DMS79 treated with DMSO at 0.1 percent for 48 hours (cell line): ENCODE data around the gene DNAH9.
"Not testable (repeated sequence)": the region's sequence is repeated elsewhere in the genome, so short reads cannot be mapped to it uniquely, and the experiment has no call there.

Experiments
- DNase-seq: peaks from one replicate; lab custom pipeline; 2025; lab: John Stamatoyannopoulos, UW

Gene DNAH9

DNA sequence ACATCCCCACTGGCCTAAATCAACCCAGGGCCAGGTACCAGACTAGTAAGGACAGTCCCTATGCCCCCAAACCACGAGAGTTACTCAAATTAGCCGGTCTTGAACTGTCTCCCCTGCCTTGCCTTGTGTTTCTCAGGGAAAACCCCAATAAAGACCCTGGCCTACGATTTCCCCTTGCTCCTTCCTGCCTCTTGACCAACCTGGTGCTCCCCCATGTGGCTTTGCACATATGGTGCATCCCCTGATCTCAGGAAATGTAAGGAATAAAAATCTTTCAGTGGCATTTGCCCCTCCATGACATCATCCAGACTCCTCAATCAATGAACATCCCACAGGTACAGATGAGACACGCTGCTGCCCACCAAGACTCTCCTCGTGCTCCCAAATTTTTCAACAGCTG lies 311.1 kb downstream of the DNAH9 start:
- no peak for DNase-seq

DNA sequence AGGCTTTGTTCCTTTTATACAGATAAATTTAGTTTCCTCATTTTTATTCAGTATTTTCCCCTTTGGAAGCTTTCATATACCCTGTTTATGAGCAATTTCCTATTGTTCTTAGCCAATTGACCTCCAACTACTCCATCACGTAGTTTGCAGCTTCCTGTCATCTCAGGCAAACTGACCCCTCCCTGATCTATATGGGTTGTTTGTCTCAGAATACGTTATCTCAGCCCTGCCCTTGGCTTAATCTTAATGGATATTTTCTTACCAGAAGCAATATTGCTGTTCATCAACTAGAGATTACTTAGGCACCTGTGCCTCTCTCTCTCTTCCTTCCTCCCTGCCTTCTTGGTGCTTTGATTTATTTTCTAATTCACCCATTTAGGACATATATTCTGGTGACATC lies 317.8 kb downstream of the DNAH9 start:
- DNase-seq: no peak

DNA sequence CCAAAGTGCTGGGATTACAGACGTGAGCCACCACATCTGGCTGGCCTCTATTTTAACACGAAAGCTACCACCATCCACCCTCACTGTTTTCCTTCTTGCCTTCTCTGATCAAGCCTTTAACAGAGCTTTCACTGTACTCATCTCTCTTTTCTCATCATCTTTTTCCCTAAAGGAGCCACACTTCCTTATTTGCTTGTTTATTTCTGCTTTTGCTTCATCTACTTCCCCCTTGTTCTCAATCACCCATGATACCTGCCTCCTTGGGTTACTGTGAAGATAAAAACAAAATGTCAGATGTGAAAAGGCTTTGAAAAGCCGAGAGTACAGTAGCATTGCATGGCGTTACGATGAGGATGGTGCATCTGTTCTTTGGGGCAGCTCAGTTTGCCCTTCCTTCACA lies 319.1 kb downstream of the DNAH9 start:
- no peak for DNase-seq

GRCh38 chr17:11921296-11921695 lies 323.0 kb downstream of the DNAH9 start:
- no peak for DNase-seq

DNA sequence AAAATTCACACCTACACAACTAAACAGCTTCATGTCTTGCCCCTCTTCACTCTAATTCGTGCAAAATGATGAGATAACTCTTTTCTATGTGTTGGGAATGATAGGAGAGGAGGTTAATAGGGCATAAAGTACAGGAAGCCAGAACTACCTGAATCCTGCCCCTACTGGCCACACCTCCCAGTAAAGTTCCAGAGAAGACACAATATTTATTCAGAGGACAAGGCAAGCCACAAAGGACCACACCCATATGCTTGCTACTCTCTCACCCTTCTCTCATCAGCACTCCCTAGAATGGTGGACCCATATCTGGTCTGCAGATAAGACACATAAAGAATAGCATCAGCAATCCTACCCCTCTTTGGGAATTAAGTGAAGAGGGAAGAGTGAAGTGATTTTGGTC lies 324.4 kb downstream of the DNAH9 start:
- no peak for DNase-seq

- DNase-seq: no peak
Observed at GRCh38 chr17:11924076-11924475, 325.8 kb downstream of the DNAH9 start.

GRCh38 chr17:11925262-11926021 lies 327.2 kb downstream of the DNAH9 start:
- no peak for DNase-seq

- DNase-seq: no peak
Observed at GRCh38 chr17:11928436-11928835, 330.2 kb downstream of the DNAH9 start.

- DNase-seq: no peak
Observed at GRCh38 chr17:11932337-11932898, 334.1 kb downstream of the DNAH9 start.

DNA sequence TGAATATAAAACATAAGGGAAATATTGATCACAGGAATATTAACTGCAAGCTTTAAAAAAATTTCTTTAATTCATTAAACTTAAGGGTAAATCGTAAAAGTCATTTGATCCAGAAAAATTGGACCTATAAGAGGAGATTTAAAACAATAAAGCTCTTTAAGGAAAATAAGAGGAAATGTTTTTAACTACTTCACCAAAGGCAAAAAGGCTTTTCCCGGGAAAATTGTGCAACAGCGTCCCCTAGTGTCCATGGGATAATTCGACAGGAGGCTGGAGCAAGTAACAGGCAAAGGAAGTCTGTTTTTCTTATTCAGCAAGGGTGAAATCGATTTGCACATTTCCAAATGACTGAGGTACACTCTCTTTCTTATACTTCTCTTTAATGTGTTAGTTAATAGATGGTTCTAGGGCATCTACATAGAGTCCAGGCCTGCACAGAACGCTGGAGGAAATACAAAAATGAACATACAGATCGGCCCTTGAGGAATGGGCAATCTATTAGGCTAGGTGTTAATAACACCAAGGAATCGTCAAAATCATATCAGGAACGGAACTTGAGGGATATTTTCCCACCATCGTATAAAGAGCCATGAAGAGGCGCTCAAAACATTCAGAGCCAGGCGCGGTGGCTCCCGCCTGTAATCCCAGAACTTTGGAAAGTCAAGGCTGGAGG lies 337.6 kb downstream of the DNAH9 start:
- no peak for DNase-seq

GRCh38 chr17:11940904-11941303 lies 342.6 kb downstream of the DNAH9 start:
- DNase-seq: no peak

GRCh38 chr17:11943086-11943485 lies 344.8 kb downstream of the DNAH9 start:
- not testable (repeated sequence) for DNase-seq

DNA sequence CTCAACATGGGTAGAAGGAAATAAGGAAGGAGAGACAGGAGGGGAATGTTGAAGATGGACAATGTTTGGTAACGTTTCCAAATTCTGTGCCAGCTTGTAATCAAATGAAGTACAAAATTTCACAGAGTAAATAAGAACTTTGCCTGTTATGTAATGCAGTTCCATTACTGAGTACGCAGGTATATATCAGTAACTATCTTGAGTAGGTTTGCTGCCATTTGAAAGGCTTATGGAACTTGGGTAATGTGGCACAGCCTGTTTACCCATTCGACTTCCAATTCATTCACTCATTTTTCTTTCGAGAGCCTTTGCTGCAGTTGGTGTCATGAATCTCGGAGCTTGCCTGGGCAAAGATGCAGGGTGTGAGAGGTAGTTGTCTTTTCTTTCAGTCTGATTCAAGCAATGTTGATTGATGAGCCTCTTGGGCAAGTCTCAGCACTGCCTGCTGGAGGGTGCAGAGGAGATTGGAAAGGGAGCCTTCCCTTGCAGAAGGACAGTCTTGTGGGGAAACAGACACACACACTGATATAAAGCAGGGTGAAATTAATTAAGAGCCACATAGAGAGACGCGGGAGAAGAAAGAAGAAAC lies 345.6 kb downstream of the DNAH9 start:
- no peak for DNase-seq

DNA sequence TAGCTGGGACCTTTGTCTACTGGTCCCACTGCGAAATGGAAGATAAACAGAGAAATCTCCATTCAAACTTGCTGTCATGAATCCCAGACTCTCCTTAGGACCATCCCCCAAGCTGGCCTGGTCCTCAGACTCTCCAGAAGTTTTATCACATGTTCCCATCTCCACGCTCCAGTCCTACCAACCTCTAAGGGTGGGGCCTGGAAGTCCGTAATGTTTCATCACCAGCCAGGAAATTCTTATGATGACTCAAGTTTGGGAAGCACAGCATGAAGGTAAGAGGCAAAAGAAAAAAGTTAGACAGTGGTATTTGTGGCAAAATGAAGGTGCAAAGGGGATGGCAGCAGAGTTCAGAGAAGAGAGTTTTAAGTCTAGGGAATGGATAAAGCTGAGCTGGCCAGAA lies 346.3 kb downstream of the DNAH9 start:
- no peak for DNase-seq

GRCh38 chr17:11948789-11949188 lies 350.5 kb downstream of the DNAH9 start:
- no peak for DNase-seq

DNA sequence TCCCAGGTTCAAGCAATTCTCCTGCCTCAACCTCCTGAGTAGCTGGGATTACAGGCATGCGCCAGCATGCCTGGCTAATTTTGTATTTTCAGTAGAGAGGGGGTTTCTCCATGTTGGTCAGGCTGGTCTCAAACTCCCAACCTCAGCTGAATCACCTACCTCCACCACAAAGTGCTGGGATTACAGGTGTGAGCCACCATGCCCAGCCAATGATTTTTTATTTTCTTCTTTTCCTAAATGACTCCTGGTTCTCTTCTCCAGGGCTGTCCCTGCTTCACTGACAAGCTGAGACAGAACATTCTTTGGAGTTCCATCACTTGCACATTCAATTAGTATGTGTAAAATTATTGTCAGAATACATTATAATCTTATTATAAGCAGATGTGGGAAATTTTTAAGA lies 351.3 kb downstream of the DNAH9 start:
- not testable (repeated sequence) for DNase-seq

- DNase-seq: no peak
Observed at GRCh38 chr17:11950771-11951519, 352.7 kb downstream of the DNAH9 start.

GRCh38 chr17:11952610-11953009 lies 354.3 kb downstream of the DNAH9 start:
- no peak for DNase-seq

DNA sequence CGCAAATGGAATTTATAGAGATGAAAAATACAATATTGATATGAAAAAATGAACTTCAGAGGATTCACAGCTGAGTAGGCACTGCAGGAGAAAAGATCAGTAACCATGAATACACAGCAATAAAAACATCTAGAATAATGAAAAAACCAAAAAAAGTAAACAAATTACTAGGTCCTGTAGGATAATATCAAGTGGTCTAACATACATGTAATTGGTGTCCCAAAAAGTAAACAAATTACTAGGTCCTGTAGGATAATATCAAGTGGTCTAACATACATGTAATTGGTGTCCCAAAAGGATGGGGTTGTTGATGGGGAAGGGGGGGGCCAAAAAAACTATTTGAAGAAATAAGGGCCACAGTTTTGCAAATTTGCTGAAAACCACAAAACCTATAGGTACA lies 355.7 kb downstream of the DNAH9 start:
- no peak for DNase-seq

GRCh38 chr17:11954936-11955335 lies 356.7 kb downstream of the DNAH9 start:
- no peak for DNase-seq

- DNase-seq: no peak
Observed at GRCh38 chr17:11969565-11969964, 371.3 kb downstream of the DNAH9 start.

DNA sequence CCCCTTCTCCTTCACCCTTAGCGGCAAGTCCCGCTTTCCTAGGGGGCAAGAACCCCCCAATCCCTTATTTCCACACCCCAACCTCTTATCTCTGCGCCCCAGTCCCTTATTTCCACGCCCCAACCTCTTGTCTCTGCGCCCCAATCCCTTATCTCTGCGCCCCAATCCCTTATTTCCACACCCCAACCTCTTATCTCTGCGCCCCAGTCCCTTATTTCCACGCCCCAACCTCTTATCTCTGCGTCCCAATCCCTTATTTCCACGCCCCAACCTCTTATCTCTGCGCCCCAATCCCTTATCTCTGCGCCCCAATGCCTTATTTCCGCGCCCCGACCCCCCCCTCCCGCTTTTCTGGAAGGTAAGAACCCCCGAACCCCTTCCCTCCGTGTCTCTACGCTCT lies 374.5 kb downstream of the DNAH9 start:
- DNase-seq: not testable (repeated sequence)
